ENCODE data around the gene TAF11L12.
"Not testable (repeated sequence)": the region's sequence is repeated elsewhere in the genome, so short reads cannot be mapped to it uniquely, and the experiment has no call there.

TAF11L12 gene

DNA sequence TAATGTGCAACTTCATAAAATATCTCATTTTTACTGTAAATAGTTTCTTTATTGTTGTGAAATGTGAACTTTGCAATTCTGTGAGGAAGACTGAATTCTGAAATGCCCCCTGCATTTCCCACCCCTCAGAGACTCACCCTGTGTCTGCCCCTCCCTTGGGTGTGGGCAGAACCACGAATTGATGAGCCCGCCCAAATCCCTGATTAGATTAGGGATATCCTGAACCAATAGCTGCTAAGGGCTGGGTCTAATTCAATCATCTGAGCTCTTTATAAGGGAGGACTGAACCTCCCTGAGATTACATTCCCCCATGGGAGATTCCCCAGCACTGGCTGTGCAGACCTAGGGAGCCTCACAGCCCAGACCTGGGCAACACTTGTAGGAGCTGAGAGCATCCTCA, at the start of gene TAF11L12:
Gene TAF11L12 (plus strand): TSS at position 301 of the 400 bp plus-strand sequence.
- DNase-seq (ENCODE audit: low read depth in 2 of 2, low spot score in 1 of 2) = not testable (repeated sequence)

DNA sequence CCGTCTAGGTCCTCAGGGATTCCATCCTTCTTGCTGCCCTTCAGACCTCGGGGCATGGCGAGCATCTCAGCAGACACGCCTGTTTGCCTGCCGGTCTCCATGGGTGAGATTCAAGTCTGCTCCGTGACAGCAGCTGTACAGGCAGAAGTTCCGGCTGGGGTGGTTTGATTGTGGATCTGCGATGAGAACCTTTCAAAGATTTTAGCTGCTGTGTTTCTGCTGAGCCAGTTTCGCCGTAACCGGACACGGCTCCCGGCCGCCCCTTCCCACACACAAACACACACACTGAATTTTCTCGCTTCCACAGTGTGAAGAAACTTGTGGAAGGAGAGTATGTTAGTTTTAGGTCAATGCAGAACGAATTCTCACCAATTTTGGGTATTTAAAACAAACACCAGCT, 24.5 kb upstream of the TAF11L12 start, which contains the start of gene TAF11L7:
Gene TAF11L7 (minus strand): TSS at position 101 of the 400 bp plus-strand sequence.
- not testable (repeated sequence) for DNase-seq (ENCODE audit: low read depth in 2 of 2, low spot score in 1 of 2)

GRCh38 chr5:17590860-17591259, 19.3 kb upstream of the TAF11L12 start, which contains the start of gene TAF11L8:
TSS of gene TAF11L8 (minus strand) at chr5:17590960.
- not testable (repeated sequence) for DNase-seq (ENCODE audit: low read depth in 2 of 2, low spot score in 1 of 2)

DNA sequence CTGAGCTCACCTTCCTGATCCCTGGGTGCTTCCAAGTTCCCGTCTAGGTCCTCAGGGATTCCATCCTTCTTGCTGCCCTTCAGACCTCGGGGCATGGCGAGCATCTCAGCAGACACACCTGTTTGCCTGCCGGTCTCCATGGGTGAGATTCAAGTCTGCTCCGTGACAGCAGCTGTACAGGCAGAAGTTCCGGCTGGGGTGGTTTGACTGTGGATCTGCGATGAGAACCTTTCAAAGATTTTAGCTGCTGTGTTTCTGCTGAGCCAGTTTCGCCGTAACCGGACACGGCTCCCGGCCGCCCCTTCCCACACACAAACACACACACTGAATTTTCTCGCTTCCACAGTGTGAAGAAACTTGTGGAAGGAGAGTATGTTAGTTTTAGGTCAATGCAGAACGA, 15.9 kb upstream of the TAF11L12 start, which contains the start of gene TAF11L9:
Gene TAF11L9 (minus strand): TSS at position 140 of the 400 bp plus-strand sequence.
- not testable (repeated sequence) for DNase-seq (ENCODE audit: low read depth in 2 of 2, low spot score in 1 of 2)

DNA sequence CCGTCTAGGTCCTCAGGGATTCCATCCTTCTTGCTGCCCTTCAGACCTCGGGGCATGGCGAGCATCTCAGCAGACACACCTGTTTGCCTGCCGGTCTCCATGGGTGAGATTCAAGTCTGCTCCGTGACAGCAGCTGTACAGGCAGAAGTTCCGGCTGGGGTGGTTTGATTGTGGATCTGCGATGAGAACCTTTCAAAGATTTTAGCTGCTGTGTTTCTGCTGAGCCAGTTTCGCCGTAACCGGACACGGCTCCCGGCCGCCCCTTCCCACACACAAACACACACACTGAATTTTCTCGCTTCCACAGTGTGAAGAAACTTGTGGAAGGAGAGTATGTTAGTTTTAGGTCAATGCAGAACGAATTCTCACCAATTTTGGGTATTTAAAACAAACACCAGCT, 12.5 kb upstream of the TAF11L12 start, which contains the start of gene TAF11L10:
Gene TAF11L10 (minus strand): TSS at position 101 of the 400 bp plus-strand sequence.
- not testable (repeated sequence) for DNase-seq (ENCODE audit: low read depth in 2 of 2, low spot score in 1 of 2)

DNA sequence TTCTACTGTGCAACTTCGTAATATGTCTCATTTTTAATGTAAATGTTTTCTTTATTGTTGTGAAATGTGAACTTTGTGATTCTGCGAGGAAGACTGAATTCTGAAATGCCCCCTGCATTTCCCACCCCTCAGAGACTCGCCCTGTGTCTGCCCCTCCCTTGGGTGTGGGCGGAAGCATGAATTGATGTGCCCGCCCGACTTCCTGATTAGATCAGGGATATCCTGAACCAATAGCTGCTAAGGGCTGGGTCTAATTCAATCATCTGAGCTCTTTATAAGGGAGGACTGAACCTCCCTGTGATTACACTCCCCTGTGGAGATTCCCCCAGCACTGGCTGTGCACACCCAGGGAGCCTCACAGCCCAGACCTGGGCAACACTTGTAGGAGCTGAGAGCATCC, 6.3 kb upstream of the TAF11L12 start, which contains the start of gene TAF11L11:
Gene TAF11L11 (plus strand): TSS at position 304 of the 400 bp plus-strand sequence.
- DNase-seq (ENCODE audit: low read depth in 2 of 2, low spot score in 1 of 2) = not testable (repeated sequence)

GRCh38 chr5:17604951-17605350, 5.2 kb upstream of the TAF11L12 start:
- no peak for DNase-seq (ENCODE audit: low read depth in 2 of 2, low spot score in 1 of 2)

DNA sequence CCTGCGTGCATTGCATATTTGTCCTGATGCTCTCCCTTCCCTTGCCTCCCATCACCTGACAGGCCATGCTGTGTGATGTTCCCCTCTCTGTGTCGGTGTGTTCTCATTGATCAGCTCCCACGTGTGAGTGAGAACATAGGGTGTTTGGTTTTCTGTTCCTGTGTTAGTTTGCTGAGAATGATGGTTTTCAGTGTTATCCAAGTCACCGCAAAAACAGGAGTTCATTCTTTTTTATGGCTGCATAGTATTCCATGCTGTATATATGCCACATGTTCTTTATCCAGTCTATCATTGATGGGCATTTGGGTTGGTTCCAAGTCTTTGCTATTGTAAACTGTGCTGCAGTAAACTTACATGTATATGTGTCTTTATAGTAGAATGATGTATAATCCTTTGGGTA, 2.7 kb upstream of the TAF11L12 start:
- not testable (repeated sequence) for DNase-seq (ENCODE audit: low read depth in 2 of 2, low spot score in 1 of 2)

- no peak for DNase-seq (ENCODE audit: low read depth in 2 of 2, low spot score in 1 of 2)
Observed at GRCh38 chr5:17614872-17615605, 4.8 kb downstream of the TAF11L12 start.

DNA sequence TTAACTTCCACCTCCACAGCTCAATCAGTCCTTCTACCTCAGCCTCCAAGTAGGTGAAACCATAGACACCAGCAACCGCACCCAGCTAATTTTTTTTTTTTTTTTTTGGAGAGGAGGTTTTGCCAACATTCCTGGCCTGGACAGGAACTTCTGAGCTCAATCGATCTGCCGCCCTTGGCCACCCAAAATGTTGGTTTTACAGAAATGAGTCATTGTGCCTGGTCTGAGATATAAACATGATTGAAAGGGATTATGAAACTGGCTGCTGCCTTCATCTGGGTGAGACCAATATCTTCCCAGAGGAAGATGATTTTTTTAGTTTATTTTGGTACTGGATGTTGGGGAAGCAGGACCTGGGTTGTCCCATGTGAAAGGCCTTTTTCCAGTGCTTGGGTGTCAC, 9.2 kb downstream of the TAF11L12 start:
- DNase-seq (ENCODE audit: low read depth in 2 of 2, low spot score in 1 of 2) = no peak

DNA sequence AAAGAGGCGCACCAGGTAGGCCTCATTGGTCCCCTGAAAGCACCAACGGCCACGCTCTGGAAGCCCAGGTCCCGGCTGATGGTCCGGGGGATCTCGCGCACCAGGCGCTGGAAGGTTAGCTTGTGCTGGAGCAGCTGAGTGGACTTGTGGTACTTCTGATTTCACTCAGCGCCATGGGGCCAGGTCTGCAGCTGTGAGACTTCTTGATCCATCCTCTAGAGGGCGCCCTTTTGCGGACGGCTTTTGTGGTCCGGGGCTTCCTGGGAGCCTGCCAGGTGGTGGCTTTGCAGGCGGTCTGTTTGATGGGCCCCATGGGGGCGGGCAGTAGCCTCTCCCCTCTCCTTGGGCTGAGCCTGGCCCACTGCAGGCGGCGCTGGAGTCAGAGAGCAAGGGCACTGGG, 10.4 kb downstream of the TAF11L12 start:
- DNase-seq (ENCODE audit: low read depth in 2 of 2, low spot score in 1 of 2) = no peak

GRCh38 chr5:17625686-17626085, 15.5 kb downstream of the TAF11L12 start:
- no peak for DNase-seq (ENCODE audit: low read depth in 2 of 2, low spot score in 1 of 2)

DNA sequence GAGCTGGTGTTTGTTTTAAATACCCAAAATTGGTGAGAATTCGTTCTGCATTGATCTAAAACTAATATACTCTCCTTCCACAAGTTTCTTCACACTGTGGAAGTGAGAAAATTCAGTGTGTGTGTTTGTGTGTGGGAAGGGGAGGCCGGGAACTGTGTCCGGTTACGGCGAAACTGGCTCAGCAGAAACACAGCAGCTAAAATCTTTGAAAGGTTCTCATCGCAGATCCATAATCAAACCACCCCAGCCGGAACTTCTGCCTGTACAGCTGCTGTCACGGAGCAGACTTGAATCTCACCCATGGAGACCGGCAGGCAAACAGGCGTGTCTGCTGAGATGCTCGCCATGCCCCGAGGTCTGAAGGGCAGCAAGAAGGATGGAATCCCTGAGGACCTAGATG, 21.6 kb downstream of the TAF11L12 start, which contains the start of gene TAF11L13:
Gene TAF11L13 (plus strand): TSS at position 301 of the 400 bp plus-strand sequence.
- DNase-seq (ENCODE audit: low read depth in 2 of 2, low spot score in 1 of 2) = not testable (repeated sequence)

DNA sequence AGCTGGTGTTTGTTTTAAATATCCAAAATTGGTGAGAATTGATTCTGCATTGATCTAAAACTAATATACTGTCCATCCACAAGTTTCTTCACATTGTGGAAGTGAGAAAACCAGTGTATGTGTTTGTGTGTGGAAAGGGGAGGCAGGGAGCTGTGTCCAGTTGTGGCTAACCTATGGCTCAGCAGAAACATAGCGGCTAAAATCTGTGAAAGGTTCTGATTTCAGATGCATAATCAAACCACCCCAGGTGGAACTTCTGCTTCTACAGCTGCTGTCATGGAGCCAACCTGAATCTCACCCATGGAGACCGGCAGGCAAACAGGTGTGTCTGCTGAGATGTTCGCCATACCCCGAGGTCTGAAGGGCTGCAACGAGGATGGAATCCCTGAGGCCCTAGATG, 24.0 kb downstream of the TAF11L12 start, which contains the start of gene TAF11L14:
Gene TAF11L14 (plus strand): TSS at position 301 of the 400 bp plus-strand sequence.
- DNase-seq (ENCODE audit: low read depth in 2 of 2, low spot score in 1 of 2) = no peak

DNA sequence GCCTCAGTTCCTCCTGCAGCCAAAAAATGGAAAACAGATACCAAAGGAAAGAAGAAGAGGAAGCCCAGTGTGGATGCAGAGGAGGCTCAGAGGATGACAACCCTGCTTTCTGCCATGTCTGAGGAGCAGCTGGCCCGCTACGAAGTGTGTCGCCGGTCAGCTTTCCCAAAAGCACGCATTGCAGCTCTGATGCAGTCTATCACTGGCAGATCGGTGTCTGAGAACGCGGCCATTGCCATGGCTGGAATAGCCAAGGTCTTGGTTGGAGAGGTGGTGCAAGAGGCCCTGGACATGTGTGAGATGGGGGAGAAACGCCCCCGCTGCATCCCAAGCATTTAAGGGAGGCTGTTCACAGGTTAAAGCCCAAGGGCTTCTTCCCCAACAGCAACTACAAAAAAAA, 39.0 kb downstream of the TAF11L12 start:
- not testable (repeated sequence) for DNase-seq (ENCODE audit: low read depth in 2 of 2, low spot score in 1 of 2)

- DNase-seq (ENCODE audit: low read depth in 2 of 2, low spot score in 1 of 2) = not testable (repeated sequence)
Observed at GRCh38 chr5:17655201-17655759, 45.1 kb downstream of the TAF11L12 start.

DNA sequence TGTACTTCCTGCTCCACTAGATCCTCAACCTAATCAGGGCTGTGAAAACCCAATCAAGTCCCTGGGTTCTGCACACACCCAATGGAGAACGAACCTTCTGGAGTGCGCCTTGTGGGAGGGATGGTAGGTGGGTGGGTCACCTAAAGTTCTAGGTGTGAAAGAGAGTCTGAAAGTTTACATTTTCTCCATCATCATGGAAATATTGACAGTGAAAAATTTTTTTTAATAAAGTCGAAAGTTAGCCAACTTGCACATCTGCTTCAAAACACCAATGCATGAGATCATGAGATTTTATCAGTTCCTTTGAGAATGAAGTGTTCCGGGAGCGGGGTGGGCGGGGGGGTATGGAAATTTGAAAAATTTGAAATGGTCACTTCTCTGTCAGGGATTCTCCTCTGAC, 45.7 kb downstream of the TAF11L12 start:
- DNase-seq (ENCODE audit: low read depth in 2 of 2, low spot score in 1 of 2) = no peak

Measured in stimulated activated CD8-positive, alpha-beta memory T cell treated with anti-CD3 and anti-CD28 coated beads, Interleukin-4, amount 100 ng/mL, for 1 hour (primary cell).